DMS53 treated with DMSO at 0.1 percent for 48 hours (cell line): ENCODE results near the gene AGRN.
"Not testable (repeated sequence)": the region's sequence is repeated elsewhere in the genome, so short reads cannot be mapped to it uniquely, and the experiment has no call there.

ENCODE experiments used
- DNase-seq: peaks from one replicate; lab custom pipeline; 2025; ENCODE audit not compliant: unreplicated experiment; lab: John Stamatoyannopoulos, UW

AGRN gene

DNA sequence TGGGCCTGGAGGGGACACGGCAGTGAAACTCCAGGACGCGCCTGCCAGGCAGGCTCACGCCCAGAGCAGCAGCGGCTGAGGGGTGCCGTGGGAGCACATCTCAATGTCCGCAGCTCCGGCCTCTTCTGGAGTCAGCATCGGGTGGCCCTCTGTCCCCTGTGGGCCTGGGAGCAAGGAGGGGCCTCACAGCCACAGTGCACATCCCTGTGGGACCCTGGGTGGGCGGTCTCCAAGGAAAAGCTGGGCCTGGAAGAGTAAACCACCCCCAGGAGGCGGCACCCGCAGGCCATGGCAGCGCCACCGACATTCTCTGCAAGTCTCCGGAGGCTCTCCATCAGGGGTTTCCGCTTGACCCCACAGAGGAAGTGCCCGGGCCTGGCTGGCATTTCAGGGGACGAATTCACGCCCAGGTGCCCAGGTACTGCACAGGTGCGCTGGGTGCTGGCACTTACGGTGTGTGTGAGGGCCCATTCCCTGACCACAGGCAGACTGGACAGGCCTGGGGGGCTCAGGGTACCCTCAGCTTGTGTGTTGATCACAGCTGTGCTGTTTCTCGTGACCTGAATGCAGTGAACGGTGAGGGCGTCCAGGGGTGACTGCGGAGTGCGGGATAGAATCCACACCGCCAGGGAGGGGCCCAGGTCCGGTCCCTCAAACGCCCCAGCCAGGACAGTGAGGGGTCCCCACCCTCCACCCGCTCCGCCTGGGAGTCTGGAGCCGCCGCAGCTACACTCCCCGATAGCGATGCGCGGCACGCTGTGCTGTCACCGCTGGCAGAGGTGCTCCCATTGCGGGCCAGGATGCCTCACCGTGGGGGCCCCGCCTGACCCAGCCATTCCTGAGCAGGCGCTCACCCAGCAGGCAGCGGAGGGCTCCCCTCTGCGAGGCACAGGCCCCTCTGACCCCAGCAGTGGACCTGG is 70.8 kb downstream of the AGRN start:
- DNase-seq = no peak

DNA sequence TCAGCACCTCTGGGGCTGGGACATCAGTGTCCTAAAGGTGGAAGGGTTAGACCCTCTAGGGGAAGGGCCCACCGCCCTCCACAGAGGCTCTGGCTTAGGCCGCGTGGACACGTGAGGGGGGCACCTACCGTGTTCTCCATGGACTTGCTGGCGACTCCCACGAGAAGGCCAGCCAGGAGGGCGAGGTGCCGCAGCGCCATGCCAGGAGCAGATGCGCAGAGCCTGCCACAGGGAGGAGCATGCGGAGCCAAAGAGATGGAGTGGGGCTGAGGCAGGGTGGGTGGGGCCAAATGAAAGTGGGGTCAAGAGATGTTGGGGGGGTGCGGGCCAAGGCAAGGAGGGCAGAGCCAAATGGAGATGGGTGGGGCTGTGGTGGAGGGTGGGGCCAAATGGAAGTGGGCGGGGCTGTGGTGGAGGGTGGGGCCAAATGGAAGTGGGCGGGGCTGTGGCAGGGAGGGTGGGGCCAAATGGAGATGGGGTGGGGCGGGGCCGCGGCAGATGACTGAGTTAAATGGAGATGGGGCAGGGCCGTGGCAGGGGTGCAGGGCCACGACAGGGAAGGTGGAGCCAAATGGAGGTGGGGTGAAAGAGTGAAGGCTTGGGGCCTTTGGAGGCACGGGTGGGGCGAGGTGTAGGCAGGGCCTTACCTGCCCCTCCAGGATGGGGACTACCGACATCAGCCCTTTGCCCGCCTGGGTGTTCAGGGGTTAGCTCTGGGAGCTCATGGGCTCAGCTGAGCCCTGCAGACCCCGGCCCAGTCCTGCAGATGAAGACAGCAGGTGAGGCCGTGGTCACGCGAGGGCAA is 71.6 kb downstream of the AGRN start:
- no peak for DNase-seq

DNA sequence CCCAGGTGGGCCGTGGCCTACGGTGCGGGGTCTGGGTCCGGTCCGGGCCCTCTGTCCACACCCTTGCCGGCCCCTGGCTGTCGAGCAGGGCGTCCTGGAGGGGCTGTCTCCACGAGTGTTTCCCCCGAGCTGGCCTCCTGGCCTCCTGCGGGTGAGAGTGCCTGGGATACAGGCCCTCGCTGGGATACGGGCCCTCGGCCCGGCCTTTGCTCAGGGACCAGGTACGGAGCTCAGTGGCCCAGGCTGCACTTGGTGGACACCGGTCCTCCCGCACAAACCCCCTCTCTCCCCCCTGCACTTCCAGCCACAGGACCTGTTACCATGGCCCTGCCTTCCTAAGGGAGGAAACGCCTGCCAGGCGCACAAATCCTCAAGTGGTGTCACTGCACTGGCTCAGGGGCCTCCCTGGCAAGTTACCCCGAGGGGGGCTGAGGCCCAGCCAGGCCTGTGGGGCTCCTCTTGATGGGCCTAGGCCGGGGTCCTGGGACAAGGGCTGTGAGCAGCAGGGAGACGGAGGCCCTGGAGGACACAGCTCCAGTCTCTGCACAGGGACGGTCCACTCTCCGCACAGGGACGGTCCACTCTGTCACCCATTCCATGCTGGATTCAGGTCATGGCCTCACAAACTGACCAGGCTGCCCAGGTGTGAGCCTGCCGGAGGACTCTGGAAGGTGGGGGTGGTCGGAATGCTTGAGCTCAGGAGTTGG is 72.4 kb downstream of the AGRN start:
- DNase-seq = no peak

DNA sequence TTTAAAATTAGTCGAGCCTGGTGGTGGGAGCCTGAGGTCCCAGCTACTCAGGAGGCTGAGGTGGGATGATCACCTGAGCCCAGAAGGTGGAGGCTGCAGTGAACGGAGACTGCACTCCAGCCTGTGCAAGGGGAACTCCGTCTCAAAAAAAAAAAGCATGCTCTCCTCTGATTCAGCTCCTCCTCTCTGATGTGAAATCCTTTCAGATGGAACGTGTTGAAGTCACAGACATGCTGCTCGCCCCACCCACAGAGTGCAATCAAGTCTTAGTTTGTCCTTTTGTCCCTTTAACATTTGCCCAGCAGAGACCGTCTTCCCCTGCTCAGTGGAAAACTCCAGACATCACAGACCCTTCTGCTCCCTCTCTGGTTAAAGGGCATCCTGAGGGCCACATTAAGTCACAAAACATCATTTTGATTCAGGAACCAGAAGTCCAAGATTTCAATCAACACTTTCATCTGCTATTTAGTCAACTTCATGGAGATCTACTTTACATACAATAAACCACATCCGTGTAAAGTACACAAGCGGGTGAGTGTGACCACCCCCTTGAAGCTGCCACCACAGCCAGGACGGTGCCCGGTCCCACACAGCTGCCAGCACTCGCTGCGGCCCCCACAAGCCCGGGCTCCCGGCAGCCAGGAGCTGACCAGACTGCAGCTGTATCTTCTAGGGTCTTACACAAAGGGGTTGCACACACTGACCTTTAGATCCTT is 73.1 kb downstream of the AGRN start:
- DNase-seq = no peak

DNA sequence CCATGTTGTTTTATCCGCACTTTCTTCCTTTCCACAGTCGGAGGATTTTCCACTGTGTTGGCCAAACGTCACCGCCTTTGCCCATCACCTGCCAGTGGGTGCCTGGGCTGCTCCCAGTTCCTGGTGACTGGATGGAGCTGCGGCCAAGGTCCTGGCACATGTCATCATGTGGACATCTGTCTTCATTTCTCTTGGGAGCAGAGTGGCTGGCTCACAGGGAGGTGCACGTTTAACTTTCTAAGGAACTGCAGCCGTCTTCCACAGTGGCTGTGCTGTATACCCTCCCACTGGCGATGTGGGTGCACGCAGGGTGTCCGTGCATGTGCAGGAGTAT is 73.7 kb downstream of the AGRN start:
- DNase-seq = no peak

DNA sequence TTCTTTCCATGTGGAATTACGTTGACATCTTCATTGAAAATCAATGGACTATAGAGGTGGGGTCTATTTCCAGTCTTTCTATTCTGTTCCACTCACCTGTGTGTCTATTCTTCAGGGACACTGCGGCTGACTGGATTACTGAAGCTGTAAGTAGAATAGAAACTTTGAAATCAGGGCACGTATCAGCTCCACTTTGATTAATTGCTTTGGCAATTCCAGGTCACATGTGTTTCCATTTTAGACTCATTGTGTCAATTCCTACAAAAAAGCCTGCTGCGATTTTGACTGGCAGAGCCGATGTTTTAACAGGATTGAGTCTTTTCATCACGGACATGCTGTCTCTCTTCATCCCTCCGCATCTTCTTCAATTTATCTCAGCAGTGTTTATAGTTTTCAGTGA is 75.1 kb downstream of the AGRN start:
- no peak for DNase-seq

DNA sequence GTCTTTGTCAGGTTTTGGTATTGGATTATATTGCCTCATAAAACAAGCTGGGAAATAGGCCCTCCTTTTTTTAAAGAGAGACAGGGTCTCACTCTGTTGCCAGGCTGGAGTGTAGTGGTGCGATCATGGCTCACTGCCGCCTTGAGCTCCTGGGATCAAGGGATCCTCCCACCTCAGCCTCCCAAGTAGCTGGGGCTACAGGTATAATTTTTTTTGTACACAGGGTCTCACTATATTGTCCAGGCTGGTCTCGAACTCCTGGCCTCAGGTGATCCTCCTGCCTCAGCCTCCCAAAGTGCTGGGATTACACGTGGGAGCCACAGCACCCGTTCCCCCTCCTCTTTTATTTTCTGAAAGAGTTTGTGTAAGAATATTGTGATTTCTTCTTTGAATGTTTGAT is 76.2 kb downstream of the AGRN start:
- not testable (repeated sequence) for DNase-seq

DNA sequence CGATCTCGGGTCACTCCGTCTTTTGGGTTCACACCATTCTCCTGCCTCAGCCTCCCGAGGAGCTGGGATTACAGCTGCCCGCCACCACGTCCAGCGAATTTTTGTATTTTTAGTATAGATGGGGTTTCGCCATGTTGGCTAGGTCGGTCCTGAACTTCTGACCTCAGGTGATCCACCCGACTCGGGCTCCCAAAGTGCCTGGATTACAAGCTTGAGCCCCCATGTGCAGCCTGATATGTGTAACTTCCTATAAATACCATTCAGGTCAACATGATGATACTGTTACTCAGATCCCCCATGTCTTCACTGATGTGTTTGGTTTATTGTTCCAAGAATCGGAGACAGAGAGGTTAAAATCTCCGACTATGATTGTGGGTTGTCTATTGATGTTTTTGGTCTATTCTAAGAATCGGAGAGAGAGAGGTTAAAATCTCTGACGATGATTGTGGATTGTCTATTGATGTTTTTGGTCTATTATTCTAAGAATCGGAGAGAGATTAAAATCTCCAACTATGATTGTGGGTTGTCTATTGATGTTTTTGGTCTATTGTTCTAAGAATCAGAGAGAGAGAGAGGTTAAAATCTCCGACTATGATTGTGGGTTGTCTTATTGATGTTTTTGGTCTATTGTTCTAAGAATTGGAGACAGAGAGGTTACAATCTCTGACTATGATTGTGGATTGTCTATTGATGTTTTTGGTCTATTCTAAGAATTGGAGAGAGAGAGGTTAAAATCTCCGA is 78.9 kb downstream of the AGRN start:
- no peak for DNase-seq

DNA sequence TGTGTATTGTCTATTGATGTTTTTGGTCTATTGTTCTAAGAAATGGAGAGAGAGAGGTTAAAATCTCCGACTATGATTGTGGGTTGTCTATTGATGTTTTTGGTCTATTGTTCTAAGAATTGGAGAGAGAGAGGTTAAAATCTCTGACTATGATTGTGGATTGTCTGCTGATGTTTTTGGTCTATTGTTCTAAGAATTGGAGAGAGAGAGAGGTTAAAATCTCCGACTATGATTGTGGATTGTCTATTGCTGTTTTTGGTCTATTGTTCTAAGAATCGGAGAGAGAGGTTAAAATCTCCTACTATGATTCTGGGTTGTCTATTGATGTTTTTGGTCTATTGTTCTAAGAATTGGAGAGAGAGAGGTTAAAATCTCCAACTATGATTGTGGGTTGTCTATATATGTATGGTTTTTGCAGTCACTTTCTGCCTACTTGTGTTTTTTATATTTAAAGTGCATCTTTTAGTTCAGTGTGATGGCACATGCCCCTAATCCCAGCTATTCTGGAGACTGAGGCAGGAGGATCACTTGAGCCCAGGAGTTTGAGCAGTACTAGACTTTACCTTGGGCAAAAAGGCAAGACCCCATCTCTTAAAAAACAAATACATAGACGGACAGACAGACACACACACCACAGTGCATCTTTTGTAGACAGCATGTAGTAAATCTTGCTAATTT is 79.7 kb downstream of the AGRN start:
- no peak for DNase-seq

DNA sequence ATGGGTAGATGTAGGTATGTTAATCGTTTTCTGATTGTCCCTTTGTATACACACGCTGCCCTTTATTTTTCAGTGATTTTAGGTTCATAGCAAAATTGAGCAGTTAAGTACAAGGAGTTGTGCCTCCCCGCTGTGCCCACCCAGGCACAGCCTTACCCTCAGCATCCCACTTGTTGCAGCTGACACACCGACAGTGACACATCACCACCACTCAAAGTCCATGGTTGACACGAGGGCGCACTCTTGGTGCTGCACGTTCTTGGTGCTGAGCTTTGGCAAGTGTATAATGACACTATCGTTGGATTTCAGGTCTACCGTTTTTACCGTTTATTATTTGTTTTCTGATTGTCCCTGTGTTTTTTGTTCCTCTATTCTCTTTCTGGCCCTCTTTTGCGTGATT is 80.4 kb downstream of the AGRN start:
- no peak for DNase-seq

DNA sequence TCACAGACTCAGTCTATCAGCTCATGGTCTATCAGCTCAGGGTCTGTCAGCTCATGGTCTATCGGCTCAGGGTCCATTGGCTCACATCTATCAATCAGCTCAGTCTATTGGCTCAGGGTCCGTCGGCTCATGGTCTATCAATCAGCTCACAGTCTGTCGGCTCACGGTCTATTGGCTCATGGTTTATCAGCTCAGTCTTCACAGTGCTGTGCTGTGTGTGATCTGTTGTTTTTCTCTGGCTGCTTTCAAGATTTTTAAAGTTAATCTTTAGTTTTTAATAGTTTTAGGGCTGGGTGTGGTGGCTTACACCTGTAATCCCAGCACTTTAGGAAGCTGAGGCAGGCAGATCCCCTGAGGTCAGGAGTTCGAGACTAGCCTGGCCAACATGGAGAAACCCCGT is 81.6 kb downstream of the AGRN start:
- no peak for DNase-seq

DNA sequence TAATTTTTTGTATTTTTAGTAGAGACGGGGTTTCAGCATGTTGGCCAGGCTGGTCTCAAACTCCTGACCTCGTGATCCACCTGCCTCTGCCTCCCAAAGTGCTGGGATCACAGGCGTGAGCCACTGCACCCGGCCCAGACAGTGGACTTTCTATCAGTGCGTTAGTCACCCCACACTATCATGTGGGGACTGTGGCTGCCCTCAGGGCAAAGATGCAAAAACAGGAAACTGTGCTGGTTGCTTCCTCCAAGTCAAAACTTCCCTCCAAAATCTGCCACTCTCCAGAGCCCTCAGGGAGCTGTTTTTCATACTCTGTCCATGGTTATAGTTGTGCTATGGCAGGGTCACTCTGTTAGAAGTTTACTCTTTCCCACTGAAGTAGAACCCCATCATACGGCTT is 84.2 kb downstream of the AGRN start:
- DNase-seq = not testable (repeated sequence)
